ENCODE results near the gene ZBTB1.

DNA sequence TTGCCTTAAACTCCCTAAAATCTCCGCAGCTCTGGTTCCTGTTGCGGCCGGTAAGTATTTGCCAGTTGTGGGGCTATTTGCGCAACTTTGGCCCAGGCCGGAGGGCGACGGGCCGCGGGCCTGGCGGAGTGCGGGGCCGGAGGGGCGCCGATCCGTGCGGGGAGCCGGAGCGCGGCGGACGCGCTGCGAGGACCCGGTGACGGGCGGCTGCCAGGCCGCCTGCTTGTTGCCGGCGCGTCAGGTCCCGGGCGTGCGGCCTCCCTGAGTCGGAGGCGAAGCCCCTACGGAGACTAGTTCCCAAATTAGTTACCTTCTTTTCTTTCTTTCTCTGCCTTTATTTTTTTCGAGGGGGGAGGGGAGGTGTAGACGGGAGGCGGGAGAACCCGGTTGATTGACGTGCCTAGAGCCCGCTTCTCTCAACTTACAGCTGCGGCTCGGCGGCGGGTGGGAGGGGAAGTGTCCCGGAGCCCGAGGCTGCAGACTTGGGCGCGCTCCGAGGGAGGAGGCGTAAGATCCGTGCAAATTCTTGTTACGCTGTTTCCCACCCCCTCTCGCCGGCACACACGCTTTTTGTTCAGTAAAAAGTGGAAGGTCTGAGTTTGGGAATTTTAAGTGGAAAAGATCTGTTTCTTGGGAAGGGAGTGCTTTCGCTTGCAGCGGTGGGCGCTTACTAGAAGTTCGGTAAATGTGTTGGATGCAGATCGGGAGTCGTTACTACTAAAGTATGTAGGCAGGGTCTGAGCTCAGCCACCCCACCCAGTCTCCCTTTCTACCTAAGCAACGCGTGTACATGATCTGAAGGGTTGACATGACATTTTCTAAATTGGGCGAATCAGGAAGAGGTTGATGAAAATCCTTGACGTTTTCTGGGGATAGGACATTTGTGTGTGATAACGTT lies 576 bp downstream of the ZBTB1 start:
- TF ChIP-seq, protein P1, sequence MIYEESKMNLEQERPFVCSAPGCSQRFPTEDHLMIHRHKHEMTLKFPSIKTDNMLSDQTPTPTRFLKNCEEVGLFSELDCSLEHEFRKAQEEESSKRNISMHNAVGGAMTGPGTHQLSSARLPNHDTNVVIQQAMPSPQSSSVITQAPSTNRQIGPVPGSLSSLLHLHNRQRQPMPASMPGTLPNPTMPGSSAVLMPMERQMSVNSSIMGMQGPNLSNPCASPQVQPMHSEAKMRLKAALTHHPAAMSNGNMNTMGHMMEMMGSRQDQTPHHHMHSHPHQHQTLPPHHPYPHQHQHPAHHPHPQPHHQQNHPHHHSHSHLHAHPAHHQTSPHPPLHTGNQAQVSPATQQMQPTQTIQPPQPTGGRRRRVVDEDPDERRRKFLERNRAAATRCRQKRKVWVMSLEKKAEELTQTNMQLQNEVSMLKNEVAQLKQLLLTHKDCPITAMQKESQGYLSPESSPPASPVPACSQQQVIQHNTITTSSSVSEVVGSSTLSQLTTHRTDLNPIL (CRISPR knock-in tag; IDR thresholded peaks at IDR 0.05; ENCODE audit: low read depth) = no peak
- TF ChIP-seq ZNF8 (CRISPR knock-in tag; IDR thresholded peaks at IDR 0.05) = no peak
- TF ChIP-seq, protein P2, sequence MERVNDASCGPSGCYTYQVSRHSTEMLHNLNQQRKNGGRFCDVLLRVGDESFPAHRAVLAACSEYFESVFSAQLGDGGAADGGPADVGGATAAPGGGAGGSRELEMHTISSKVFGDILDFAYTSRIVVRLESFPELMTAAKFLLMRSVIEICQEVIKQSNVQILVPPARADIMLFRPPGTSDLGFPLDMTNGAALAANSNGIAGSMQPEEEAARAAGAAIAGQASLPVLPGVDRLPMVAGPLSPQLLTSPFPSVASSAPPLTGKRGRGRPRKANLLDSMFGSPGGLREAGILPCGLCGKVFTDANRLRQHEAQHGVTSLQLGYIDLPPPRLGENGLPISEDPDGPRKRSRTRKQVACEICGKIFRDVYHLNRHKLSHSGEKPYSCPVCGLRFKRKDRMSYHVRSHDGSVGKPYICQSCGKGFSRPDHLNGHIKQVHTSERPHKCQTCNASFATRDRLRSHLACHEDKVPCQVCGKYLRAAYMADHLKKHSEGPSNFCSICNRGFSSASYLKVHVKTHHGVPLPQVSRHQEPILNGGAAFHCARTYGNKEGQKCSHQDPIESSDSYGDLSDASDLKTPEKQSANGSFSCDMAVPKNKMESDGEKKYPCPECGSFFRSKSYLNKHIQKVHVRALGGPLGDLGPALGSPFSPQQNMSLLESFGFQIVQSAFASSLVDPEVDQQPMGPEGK (CRISPR knock-in tag; IDR thresholded peaks at IDR 0.05; ENCODE audit: borderline replicate concordance) = no peak
- TF ChIP-seq, protein P3, sequence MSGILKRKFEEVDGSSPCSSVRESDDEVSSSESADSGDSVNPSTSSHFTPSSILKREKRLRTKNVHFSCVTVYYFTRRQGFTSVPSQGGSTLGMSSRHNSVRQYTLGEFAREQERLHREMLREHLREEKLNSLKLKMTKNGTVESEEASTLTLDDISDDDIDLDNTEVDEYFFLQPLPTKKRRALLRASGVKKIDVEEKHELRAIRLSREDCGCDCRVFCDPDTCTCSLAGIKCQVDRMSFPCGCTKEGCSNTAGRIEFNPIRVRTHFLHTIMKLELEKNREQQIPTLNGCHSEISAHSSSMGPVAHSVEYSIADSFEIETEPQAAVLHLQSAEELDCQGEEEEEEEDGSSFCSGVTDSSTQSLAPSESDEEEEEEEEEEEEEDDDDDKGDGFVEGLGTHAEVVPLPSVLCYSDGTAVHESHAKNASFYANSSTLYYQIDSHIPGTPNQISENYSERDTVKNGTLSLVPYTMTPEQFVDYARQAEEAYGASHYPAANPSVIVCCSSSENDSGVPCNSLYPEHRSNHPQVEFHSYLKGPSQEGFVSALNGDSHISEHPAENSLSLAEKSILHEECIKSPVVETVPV (CRISPR knock-in tag; IDR thresholded peaks at IDR 0.05) = no peak
- no peak for TF ChIP-seq ZFP30 (CRISPR knock-in tag; IDR thresholded peaks at IDR 0.05)
- TF ChIP-seq OSR1 (CRISPR knock-in tag; IDR thresholded peaks at IDR 0.05) = no peak
- no peak for TF ChIP-seq ZFP3 (CRISPR knock-in tag; IDR thresholded peaks at IDR 0.05)
- TF ChIP-seq TOX (CRISPR knock-in tag; IDR thresholded peaks at IDR 0.05; ENCODE audit: borderline replicate concordance) = no peak
